A549 (cell line): ENCODE results near the gene ERI2.

ENCODE experiments used
- BHLHE40 ChIP-seq: IDR thresholded peaks from 2 replicates; pipeline ENCODE4 v1.6.1; 2012; ENCODE audit warnings: low read depth, low read length, inconsistent platforms
- CEBPB ChIP-seq, 2 experiments: fragments of >200 bp in 1 of 2; sonication (Bioruptor Twin) in 1 of 2; formaldehyde crosslinking in 1 of 2; IDR thresholded peaks; 2 replicates each; pipeline ENCODE4 v1.6.1; 2012 to 2016
- ELK1 ChIP-seq: fragments of 150-350 bp; IDR thresholded peaks from 2 replicates; pipeline ENCODE4 v1.6.1; 2014; ENCODE audit warnings: low read depth, mild to moderate bottlenecking, low read length
- MAX ChIP-seq: IDR thresholded peaks from 2 replicates; pipeline ENCODE4 v1.6.1; 2012
- NPAS2 ChIP-seq: fragments of 250-450 bp; sonication (Bioruptor Pico); IDR thresholded peaks from 2 replicates; pipeline ENCODE4 v1.8.0; 2022; ENCODE audit warnings: mild to moderate bottlenecking, moderate library complexity, borderline replicate concordance
- POLR2A ChIP-seq: IDR thresholded peaks from 2 replicates; pipeline ENCODE4 v1.6.1; 2012; ENCODE audit warnings: mild to moderate bottlenecking, low read length
- RAD21 ChIP-seq, 2 experiments: fragments of >200 bp in 1 of 2; sonication (Bioruptor Twin) in 1 of 2; formaldehyde crosslinking in 1 of 2; IDR thresholded peaks in 1 of 2; conservative IDR thresholded peaks in 1 of 2; 2 replicates in 1 of 2; 3 replicates in 1 of 2; pipeline ENCODE4 v1.6.1; 2012 to 2018; ENCODE audit warnings: inconsistent platforms in 1 of 2
- SMC3 ChIP-seq: fragments of >200 bp; sonication (Bioruptor Twin); formaldehyde crosslinking; IDR thresholded peaks from 3 replicates; pipeline ENCODE4 v1.6.1; 2018; ENCODE audit warnings: inconsistent platforms
- TF ChIP-seq, protein P1 (sequence below): fragments of >200 bp; sonication (Bioruptor Twin); formaldehyde crosslinking; IDR thresholded peaks from 3 replicates; pipeline ENCODE4 v1.5.1; 2016
- TF ChIP-seq, protein P2 (sequence below): fragments of 200-600 bp; sonication (generic); IDR thresholded peaks from 2 replicates; pipeline ENCODE4 v1.6.1; 2016; ENCODE audit warnings: antibody characterized with exemption, mild to moderate bottlenecking, moderate library complexity

GRCh38 chr16:20791923-20792612, 14.2 kb downstream of the ERI2 start:
- TF ChIP-seq, protein P1, sequence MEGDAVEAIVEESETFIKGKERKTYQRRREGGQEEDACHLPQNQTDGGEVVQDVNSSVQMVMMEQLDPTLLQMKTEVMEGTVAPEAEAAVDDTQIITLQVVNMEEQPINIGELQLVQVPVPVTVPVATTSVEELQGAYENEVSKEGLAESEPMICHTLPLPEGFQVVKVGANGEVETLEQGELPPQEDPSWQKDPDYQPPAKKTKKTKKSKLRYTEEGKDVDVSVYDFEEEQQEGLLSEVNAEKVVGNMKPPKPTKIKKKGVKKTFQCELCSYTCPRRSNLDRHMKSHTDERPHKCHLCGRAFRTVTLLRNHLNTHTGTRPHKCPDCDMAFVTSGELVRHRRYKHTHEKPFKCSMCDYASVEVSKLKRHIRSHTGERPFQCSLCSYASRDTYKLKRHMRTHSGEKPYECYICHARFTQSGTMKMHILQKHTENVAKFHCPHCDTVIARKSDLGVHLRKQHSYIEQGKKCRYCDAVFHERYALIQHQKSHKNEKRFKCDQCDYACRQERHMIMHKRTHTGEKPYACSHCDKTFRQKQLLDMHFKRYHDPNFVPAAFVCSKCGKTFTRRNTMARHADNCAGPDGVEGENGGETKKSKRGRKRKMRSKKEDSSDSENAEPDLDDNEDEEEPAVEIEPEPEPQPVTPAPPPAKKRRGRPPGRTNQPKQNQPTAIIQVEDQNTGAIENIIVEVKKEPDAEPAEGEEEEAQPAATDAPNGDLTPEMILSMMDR = no peak
- TF ChIP-seq ELK1 (no peak), POLR2A (no peak), CEBPB (IDR thresholded peaks at IDR 0.05) (no peak), MAX (no peak), SMC3 (no peak), NPAS2 (no peak), BHLHE40 (no peak), RAD21 (conservative IDR thresholded peaks at IDR 0.05 in 1 of 2, IDR thresholded peaks at IDR 0.05 in 1 of 2) (no peak)
- TF ChIP-seq, protein P2, sequence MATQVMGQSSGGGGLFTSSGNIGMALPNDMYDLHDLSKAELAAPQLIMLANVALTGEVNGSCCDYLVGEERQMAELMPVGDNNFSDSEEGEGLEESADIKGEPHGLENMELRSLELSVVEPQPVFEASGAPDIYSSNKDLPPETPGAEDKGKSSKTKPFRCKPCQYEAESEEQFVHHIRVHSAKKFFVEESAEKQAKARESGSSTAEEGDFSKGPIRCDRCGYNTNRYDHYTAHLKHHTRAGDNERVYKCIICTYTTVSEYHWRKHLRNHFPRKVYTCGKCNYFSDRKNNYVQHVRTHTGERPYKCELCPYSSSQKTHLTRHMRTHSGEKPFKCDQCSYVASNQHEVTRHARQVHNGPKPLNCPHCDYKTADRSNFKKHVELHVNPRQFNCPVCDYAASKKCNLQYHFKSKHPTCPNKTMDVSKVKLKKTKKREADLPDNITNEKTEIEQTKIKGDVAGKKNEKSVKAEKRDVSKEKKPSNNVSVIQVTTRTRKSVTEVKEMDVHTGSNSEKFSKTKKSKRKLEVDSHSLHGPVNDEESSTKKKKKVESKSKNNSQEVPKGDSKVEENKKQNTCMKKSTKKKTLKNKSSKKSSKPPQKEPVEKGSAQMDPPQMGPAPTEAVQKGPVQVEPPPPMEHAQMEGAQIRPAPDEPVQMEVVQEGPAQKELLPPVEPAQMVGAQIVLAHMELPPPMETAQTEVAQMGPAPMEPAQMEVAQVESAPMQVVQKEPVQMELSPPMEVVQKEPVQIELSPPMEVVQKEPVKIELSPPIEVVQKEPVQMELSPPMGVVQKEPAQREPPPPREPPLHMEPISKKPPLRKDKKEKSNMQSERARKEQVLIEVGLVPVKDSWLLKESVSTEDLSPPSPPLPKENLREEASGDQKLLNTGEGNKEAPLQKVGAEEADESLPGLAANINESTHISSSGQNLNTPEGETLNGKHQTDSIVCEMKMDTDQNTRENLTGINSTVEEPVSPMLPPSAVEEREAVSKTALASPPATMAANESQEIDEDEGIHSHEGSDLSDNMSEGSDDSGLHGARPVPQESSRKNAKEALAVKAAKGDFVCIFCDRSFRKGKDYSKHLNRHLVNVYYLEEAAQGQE = no peak
